ENCODE data around the gene NR2F6. TPM values are rescaled to one million over a fixed set of nuclear protein-coding genes. Genes with fewer than 3 reads are reported as not detected.

Gene NR2F6
- total RNA-seq, 1 experiment from 2014 or later: 32.8 TPM

GRCh38 chr19:17243211-17243829, 2.4 kb downstream of the NR2F6 start:
- no peaks in the 10 kb centered on the region for H3K9me3 Mint-ChIP-seq (ENCODE audit: unreplicated experiment)
- peak overlapping the region; percentile 89 for H3K4me3 Mint-ChIP-seq (ENCODE audit: unreplicated experiment)
- H3K27ac Mint-ChIP-seq (ENCODE audit: low read depth, unreplicated experiment): peak overlapping the region; percentile 93
- no peak for TF ChIP-seq CTCF (IDR thresholded peaks at IDR 0.05; ENCODE audit: unreplicated experiment)
- H3K27me3 Mint-ChIP-seq (ENCODE audit: insufficient read depth, unreplicated experiment): no peaks in the 10 kb centered on the region
- no peak for DNase-seq (ENCODE audit: unreplicated experiment)
- peaks cover 33% of the 10 kb centered on the region for H3K36me3 Mint-ChIP-seq (ENCODE audit: insufficient read depth, unreplicated experiment)
- ChIA-PET CTCF (interaction anchor here (0.6 to 1.6 kb wide), 4 partner anchors 16 to 191 kb away, joined by 4 to 8 read pairs (median 4); no protein-coding TSS in a partner anchor), POLR2A (interaction anchor here (0.6 to 4.3 kb wide), 11 partner anchors 8 to 167 kb away, joined by 3 to 34 read pairs (median 7); partner anchors contain the start of genes BABAM1, DDA1, HAUS8 and MRPL34)
- intact Hi-C loops (cut with micrococcal nuclease): no loop called here
- BruUV-seq (replicated peaks): no TSS peak
- H3K4me1 Mint-ChIP-seq (ENCODE audit: insufficient read depth, unreplicated experiment): peaks cover 33% of the 10 kb centered on the region

GRCh38 chr19:17242431-17243208, 3.1 kb downstream of the NR2F6 start:
- BruUV-seq (replicated peaks): no TSS peak

GRCh38 chr19:17240826-17241399, 4.8 kb downstream of the NR2F6 start:
- H3K4me3 Mint-ChIP-seq (ENCODE audit: unreplicated experiment): no peak overlapping the region
- H3K4me1 Mint-ChIP-seq (ENCODE audit: insufficient read depth, unreplicated experiment): peaks cover 16% of the 10 kb centered on the region
- no TSS peak for BruUV-seq (replicated peaks)
- H3K9me3 Mint-ChIP-seq (ENCODE audit: unreplicated experiment): no peaks in the 10 kb centered on the region
- TF ChIP-seq CTCF (IDR thresholded peaks at IDR 0.05; ENCODE audit: unreplicated experiment): no peak
- H3K36me3 Mint-ChIP-seq (ENCODE audit: insufficient read depth, unreplicated experiment): peaks cover 38% of the 10 kb centered on the region
- CTCF ChIA-PET: interaction anchor here (0.6 kb wide), 1 partner anchor 45 kb away, joined by 3 read pairs; no protein-coding TSS in a partner anchor
- POLR2A ChIA-PET: interaction anchor here (0.6 to 4.3 kb wide), 6 partner anchors 15 to 581 kb away, joined by 3 to 34 read pairs (median 4); partner anchors contain the start of genes BABAM1, OCEL1, SMIM7 and USE1
- no peak overlapping the region for H3K27ac Mint-ChIP-seq (ENCODE audit: low read depth, unreplicated experiment)
- intact Hi-C loops (cut with micrococcal nuclease): no loop called here
- no peaks in the 10 kb centered on the region for H3K27me3 Mint-ChIP-seq (ENCODE audit: insufficient read depth, unreplicated experiment)
- DNase-seq (ENCODE audit: unreplicated experiment): no peak

More at GRCh38 chr19:17242431-17243208, 3.1 kb downstream of the NR2F6 start:
- CTCF ChIA-PET: interaction anchor here (0.6 to 1.6 kb wide), 6 partner anchors 16 to 618 kb away, joined by 3 to 8 read pairs (median 4); no protein-coding TSS in a partner anchor
- intact Hi-C loops (cut with micrococcal nuclease): no loop called here
- Mint-ChIP-seq H3K36me3 (ENCODE audit: insufficient read depth, unreplicated experiment) (peaks cover 40% of the 10 kb centered on the region), H3K27ac (ENCODE audit: low read depth, unreplicated experiment) (peak overlapping the region; percentile 93), H3K4me1 (ENCODE audit: insufficient read depth, unreplicated experiment) (peaks cover 33% of the 10 kb centered on the region), H3K9me3 (ENCODE audit: unreplicated experiment) (no peaks in the 10 kb centered on the region), H3K4me3 (ENCODE audit: unreplicated experiment) (peak overlapping the region; percentile 89), H3K27me3 (ENCODE audit: insufficient read depth, unreplicated experiment) (no peaks in the 10 kb centered on the region)
- no peak for TF ChIP-seq CTCF (IDR thresholded peaks at IDR 0.05; ENCODE audit: unreplicated experiment)
- no peak for DNase-seq (ENCODE audit: unreplicated experiment)
- POLR2A ChIA-PET: interaction anchor here (1.1 to 4.3 kb wide), 9 partner anchors 7 to 167 kb away, joined by 3 to 34 read pairs (median 8); partner anchors contain the start of genes BABAM1, DDA1, HAUS8 and MYO9B

All from MCF 10A (cell line).